Esophagus mucosa (tissue), 1 donor: ENCODE measurements around the gene KRTAP25-1. TPM values are rescaled to one million over a fixed set of nuclear protein-coding genes. Genes with fewer than 3 reads are reported as not detected.

Experiments used
- ATAC-seq: fragments of 200-7000 bp; cut with Tn5 transposase; one replicate; pipeline ENCODE4 v1.9.1; 2020
- total RNA-seq: library from RNA; stranded (reverse); gene quantifications from one replicate; pipeline ENCODE4 v1.2.4, GENCODE V29; 2023
- donor health status: DM: yes; HTN: yes; CAD: no.

Gene KRTAP25-1
- total RNA-seq, 1 donor from 2014 or later: not detected

DNA sequence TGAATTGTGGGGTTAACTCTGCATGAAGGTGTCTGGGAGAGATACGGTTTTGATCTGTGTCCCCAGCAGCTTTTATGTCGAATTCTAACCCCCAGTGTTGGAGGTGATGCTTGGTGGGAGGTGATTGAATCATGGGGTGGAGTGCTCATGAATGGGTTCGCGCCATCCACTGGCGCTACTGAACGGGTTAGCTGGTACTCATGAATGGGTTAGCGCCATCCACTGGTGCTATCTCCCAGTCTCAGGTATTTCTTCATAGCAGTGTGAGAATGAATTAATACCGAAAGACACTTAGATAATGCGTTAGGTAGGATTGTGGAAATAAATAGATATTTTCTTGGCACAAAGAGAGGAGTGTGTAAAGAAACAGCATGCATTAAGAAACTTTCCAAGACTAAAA, 40.5 kb downstream of the KRTAP25-1 start:
- ATAC-seq: no peak

DNA sequence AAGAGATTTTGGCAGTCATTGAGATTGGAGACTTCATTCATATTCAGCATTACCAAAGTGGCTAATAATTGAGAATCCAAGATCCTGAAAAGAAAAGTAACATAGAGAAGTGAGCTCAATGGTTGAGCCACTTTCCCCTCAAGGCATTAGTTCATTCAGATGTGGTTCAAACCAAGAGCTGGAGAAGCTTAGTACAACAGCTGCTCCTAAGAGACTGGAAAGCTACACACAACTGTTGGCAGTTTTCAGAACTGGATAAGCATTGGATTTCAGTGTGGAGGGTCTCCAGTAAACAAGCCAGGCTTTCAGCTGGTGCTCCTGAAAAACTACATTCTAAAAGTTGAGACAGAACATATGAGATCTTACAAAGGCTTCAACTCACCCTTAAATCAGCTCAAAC, 44.3 kb downstream of the KRTAP25-1 start:
- ATAC-seq: no peak

DNA sequence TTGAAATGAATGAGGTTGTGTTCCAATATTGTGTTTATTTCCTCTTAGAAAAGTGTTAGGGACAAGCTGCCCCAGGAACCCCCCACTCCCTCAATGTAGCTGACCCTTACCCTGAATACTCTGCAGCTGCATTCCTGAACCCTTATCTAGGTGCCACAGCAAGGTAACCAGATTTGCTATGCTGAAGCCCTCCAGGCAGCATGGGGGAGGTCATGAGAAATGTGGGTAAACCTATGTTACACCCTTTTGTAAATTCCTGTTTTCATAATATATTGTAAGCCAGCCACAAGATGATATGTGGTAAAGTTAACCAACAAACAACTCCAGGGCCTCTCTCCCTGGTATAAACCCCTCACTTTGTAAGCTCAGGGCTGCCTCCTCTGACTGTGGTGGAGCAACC, 45.6 kb downstream of the KRTAP25-1 start:
- no peak for ATAC-seq

DNA sequence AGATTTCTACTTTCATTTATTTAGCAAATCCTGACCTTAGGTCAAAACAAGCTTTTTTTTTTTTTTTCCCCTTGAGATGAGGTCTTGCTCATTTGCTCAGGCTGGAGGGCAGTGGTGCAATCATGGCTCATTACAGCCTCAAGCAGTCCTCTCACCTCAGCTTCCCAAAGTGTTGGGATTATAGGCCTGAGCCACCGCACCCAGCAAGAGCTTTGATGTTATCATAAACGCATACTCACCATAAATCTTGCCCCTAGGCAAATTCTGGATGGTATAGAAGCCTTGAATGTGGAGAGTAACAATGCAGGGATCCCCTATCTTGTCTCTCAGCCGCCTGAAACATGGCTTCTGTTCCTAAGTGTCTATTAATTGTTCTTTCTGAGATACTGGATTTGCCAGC, 48.7 kb downstream of the KRTAP25-1 start:
- peak; percentile 36 for ATAC-seq

Other genes with a start within 250 kb of the KRTAP25-1 start
- gene CLDN17, start 122.7 kb downstream of the KRTAP25-1 start, total RNA-seq: 1.8 TPM
- gene CLDN8, start 73.4 kb downstream of the KRTAP25-1 start, total RNA-seq: 1.6 TPM
- not detected for gene KRTAP24-1, start 6.6 kb downstream of the KRTAP25-1 start, total RNA-seq
- not detected for gene KRTAP26-1, start 30.8 kb upstream of the KRTAP25-1 start, total RNA-seq
- gene KRTAP27-1, start 48.2 kb upstream of the KRTAP25-1 start, total RNA-seq: not detected
- not detected for gene KRTAP23-1, start 59.1 kb upstream of the KRTAP25-1 start, total RNA-seq
- not detected for gene KRTAP13-2, start 82.8 kb upstream of the KRTAP25-1 start, total RNA-seq
- gene KRTAP13-1, start 106.5 kb upstream of the KRTAP25-1 start, total RNA-seq: not detected
- not detected for gene KRTAP13-3, start 136.4 kb upstream of the KRTAP25-1 start, total RNA-seq
- gene KRTAP13-4, start 140.7 kb upstream of the KRTAP25-1 start, total RNA-seq: not detected
- gene KRTAP15-1, start 150.8 kb upstream of the KRTAP25-1 start, total RNA-seq: not detected
- not detected for gene KRTAP19-1, start 190.9 kb upstream of the KRTAP25-1 start, total RNA-seq
- not detected for gene KRTAP19-2, start 197.9 kb upstream of the KRTAP25-1 start, total RNA-seq
- gene KRTAP19-3, start 202.5 kb upstream of the KRTAP25-1 start, total RNA-seq: not detected
- not detected for gene KRTAP19-4, start 207.7 kb upstream of the KRTAP25-1 start, total RNA-seq
- not detected for gene KRTAP19-5, start 212.6 kb upstream of the KRTAP25-1 start, total RNA-seq